Epithelial cell of alveolus of lung (primary cell): ENCODE measurements around the gene LYPD8. TPM values are rescaled to one million over a fixed set of nuclear protein-coding genes. Genes with fewer than 3 reads are reported as not detected.

Experiments
- total RNA-seq: library from RNA; depleted of rRNA; stranded (reverse); fragments of >200 nt; gene quantifications from 2 replicates; pipeline ENCODE4 v1.2.1, GENCODE V29; 2015

The LYPD8 gene, protein sequence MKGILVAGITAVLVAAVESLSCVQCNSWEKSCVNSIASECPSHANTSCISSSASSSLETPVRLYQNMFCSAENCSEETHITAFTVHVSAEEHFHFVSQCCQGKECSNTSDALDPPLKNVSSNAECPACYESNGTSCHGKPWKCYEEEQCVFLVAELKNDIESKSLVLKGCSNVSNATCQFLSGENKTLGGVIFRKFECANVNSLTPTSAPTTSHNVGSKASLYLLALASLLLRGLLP
- total RNA-seq = not detected in 2 replicates

DNA sequence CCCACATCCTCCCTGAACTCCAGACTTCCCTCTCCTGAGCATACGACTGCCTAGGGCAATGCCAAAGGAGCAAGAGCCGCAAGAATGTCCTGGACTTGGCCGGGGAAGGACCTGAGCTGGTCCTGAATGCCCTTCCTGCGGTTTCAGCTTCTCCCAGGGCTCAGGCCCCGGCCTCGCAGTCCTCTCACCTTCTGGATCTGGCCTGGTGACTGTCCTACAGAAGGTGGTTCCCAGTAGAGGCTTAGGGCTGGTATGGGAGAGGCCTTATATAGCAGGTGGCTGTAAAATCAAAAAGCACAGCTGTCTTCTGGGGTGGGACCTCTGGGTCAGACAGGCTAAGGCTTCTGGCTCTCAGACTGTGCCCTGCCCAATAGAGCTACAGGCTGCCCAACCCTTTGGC lies at the start of gene LYPD8:
TSS of gene LYPD8 (minus strand) at position 243 of the 400 bp plus-strand sequence. CDS start 4,678 bp downstream, outside the sequence.

DNA sequence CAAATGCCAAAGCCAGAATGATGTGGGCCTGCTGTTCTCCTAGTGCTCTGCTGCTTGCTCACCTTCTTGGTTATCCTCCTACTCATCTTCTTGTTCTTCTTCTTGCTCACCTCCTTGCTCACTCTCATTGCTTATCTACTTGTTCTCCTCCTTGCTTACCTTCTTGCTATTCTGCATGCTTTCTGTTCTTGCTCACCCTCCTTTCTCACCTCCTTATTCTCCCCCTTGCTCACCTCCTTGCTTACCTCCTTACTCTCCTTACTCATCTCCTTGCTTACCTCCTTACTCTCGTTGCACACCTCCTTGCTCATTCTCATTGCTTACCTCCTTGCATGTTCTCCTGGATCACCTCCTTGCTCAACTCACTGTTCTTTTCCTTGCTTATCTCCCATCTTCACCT lies 52.8 kb downstream of the LYPD8 start, which contains the start of gene OR14I1:
TSS of gene OR14I1 (minus strand) at position 53 of the 400 bp plus-strand sequence.

Other genes starting within 250 kb of the LYPD8 start
- gene OR2G6, start 247.7 kb downstream of the LYPD8 start, total RNA-seq = not detected in 2 replicates
- gene OR2T29, start 193.0 kb downstream of the LYPD8 start, total RNA-seq = not detected in 2 replicates
- gene OR2T34, start 181.0 kb downstream of the LYPD8 start, total RNA-seq = not detected in 2 replicates
- not detected in 2 replicates for gene OR2T10, start 158.1 kb downstream of the LYPD8 start, total RNA-seq
- gene OR2T11, start 120.7 kb downstream of the LYPD8 start, total RNA-seq = not detected in 2 replicates
- gene OR2T35, start 110.5 kb downstream of the LYPD8 start, total RNA-seq = not detected in 2 replicates
- gene OR2T27, start 100.2 kb downstream of the LYPD8 start, total RNA-seq = not detected in 2 replicates
- not detected in 2 replicates for gene OR14I1, start 53.0 kb downstream of the LYPD8 start, total RNA-seq
- 18.5 and 26.3 TPM in 2 replicates for gene SH3BP5L, start 70.2 kb upstream of the LYPD8 start, total RNA-seq
- 22.2 and 23.7 TPM in 2 replicates for gene ZNF672, start 82.5 kb upstream of the LYPD8 start, total RNA-seq
- gene ZNF692, start 103.3 kb upstream of the LYPD8 start, total RNA-seq = 5.2 and 10.8 TPM in 2 replicates
- gene PGBD2, start 150.5 kb upstream of the LYPD8 start, total RNA-seq = 2.1 and 7.3 TPM in 2 replicates